CD4-positive, alpha-beta T cell (primary cell): ENCODE data around the gene ZFP1. TPM values are rescaled to one million over a fixed set of nuclear protein-coding genes. Genes with fewer than 3 reads are reported as not detected.

Experiments used
- ATAC-seq: fragments of 200-7000 bp; cut with Tn5 transposase; one replicate; pipeline ENCODE4 v1.10.0; 2022; ENCODE audit warnings: mild to moderate bottlenecking; ENCODE audit not compliant: poor library complexity
- CTCF ChIA-PET: fragments of 350-600 bp; sonication (Branson Sonifier 250); formaldehyde crosslinking; loops from one replicate; lab custom pipeline; 2021; ENCODE audit warnings: antibody characterized with exemption, inconsistent platforms; lab: Charles Lee
- POLR2A ChIA-PET: fragments of 350-600 bp; sonication (Branson Sonifier 250); formaldehyde crosslinking; loops from one replicate; lab custom pipeline; 2021; ENCODE audit warnings: antibody characterized with exemption, inconsistent platforms; lab: Charles Lee
- DNase-seq, 14 experiments: peaks; one replicate each; pipeline ENCODE4 v3.0.0-alpha.2; 2013 to 2020; ENCODE audit warnings: mixed read lengths in 2 of 14
- H3K27ac ChIP-seq, 2 donors: one replicate each; pipeline versions ENCODE4 v1.5.1 to v1.7.0; 2013; ENCODE audit warnings: low read length in 2 of 2, low read depth in 1 of 2, mild to moderate bottlenecking in 1 of 2
- H3K27me3 ChIP-seq, 2 experiments: 1 replicate in 1 of 2; 2 replicates in 1 of 2; pipeline versions ENCODE4 v1.6.1 to v1.7.0; 2013; ENCODE audit warnings: low read length in 2 of 2, control low read depth in 1 of 2, mild to moderate bottlenecking in 1 of 2, moderate library complexity in 1 of 2; ENCODE audit not compliant: insufficient read depth in 2 of 2, control insufficient read depth in 1 of 2
- H3K36me3 ChIP-seq: one replicate; pipeline ENCODE4 v1.6.1; 2013; ENCODE audit warnings: low read length, control low read depth; ENCODE audit not compliant: insufficient read depth
- H3K4me1 ChIP-seq: one replicate; pipeline ENCODE4 v1.6.1; 2013; ENCODE audit warnings: low read length, control low read depth; ENCODE audit not compliant: insufficient read depth
- H3K4me3 ChIP-seq: one replicate; pipeline ENCODE4 v1.5.1; 2013; ENCODE audit warnings: mild to moderate bottlenecking, low read length, moderate library complexity
- H3K9me3 ChIP-seq, 2 experiments: 1 replicate in 1 of 2; 2 replicates in 1 of 2; pipeline versions ENCODE4 v1.6.1 to v1.7.0; 2013; ENCODE audit warnings: low read length in 2 of 2, mild to moderate bottlenecking in 2 of 2, control low read depth in 1 of 2, moderate library complexity in 1 of 2; ENCODE audit not compliant: control insufficient read depth in 1 of 2, insufficient read depth in 1 of 2
- H3K27ac Mint-ChIP-seq: one replicate; pipeline ENCODE4 v1.8.0; 2020; ENCODE audit warnings: mixed read lengths
- H3K27me3 Mint-ChIP-seq: one replicate; pipeline ENCODE4 v1.8.0; 2021; ENCODE audit warnings: mixed read lengths
- H3K36me3 Mint-ChIP-seq: one replicate; pipeline ENCODE4 v1.8.0; 2021; ENCODE audit warnings: low read depth, mixed read lengths
- H3K4me1 Mint-ChIP-seq: one replicate; pipeline ENCODE4 v1.8.0; 2021; ENCODE audit warnings: low read depth, mixed read lengths
- H3K4me3 Mint-ChIP-seq: one replicate; pipeline ENCODE4 v1.8.0; 2020; ENCODE audit warnings: mild to moderate bottlenecking, mixed read lengths
- H3K9me3 Mint-ChIP-seq: one replicate; pipeline ENCODE4 v1.8.0; 2020; ENCODE audit warnings: mixed read lengths
- intact Hi-C, 2 experiments: fragments of 100-400 bp; cut with DNase I in 1 of 2; cut with micrococcal nuclease in 1 of 2; formaldehyde crosslinking; loops; one replicate each; pipeline versions ENCODE4 v1.15.1 to v1.9.0; 2023 to 2025; cut with DNase I, micrococcal nuclease
- total RNA-seq, 174 experiments: library from RNA in 2 of 174; stranded (reverse) in 2 of 174; gene quantifications; one replicate each; pipeline ENCODE4 v1.2.3 and lab custom pipeline; 2021 to 2026
- TF ChIP-seq, protein P1 (sequence below): fragments of 200-600 bp; IDR thresholded peaks from one replicate; pipeline ENCODE4 v1.8.0; 2022; ENCODE audit warnings: antibody characterized with exemption, mild to moderate bottlenecking

Gene ZFP1
- total RNA-seq, 2 experiments from 2014 or later, result 6.2 to 7.5 TPM

DNA sequence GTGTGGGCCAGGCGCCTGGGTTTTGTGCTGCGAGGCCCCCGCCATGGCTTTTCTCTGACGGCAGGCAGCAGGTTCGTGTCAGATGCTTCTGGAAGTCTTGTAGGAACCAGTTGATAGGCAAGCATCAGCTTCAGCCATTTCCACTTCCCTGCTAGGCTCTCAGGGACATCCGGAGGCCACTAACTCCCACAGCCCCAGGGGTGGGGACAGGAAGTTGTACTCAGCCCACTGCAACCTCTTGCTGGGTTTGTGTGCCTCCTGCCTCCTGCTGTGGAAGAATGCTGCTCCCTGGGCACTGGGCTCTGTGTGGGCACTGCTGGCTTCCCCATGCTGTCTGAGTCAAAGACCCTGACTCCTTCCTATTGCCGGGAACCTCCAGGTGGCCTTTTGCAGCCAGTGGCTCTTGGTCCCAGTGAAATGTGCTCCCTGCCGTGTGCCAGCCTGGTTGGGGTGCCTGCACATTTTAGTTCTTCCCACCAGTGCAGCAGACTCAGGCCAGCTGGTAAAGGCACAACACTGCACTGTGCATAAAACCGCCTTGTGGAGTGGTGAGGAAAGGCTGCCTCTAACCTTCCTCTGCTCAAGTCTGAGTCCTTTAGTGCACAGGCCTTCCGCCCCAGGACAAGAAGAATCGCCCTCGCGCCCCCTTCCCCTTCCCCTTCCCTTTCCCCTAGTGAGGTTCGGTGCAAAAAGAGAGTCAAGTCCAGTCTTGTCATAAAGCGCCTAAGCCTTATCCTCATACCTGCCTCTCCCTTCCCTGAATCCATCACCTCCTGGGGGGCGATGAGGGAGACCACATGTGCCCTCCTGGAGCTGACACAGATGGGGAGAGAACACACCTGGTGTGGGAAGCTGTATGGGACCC, 48.4 kb upstream of the ZFP1 start:
- peak; percentile 30 for ATAC-seq
- H3K4me3 ChIP-seq, result no peak overlapping the region
- Mint-ChIP-seq H3K9me3 (no peaks in the 10 kb centered on the region), H3K27ac (peak overlapping the region; percentile 85), H3K27me3 (no peaks in the 10 kb centered on the region), H3K4me3 (peak overlapping the region; percentile 50), H3K4me1 (peaks cover 52% of the 10 kb centered on the region), H3K36me3 (no peaks in the 10 kb centered on the region)
- CTCF ChIA-PET, result interaction anchor here (1.8 to 4.3 kb wide), 2 partner anchors 11 to 88 kb away, joined by 4 to 35 read pairs; no protein-coding TSS in a partner anchor
- POLR2A ChIA-PET, result interaction anchor here (0.6 to 6.2 kb wide), 6 partner anchors 10 to 115 kb away, joined by 3 to 35 read pairs (median 6); partner anchors contain the start of genes WDR59 and ZNRF1
- H3K27ac ChIP-seq, result peak overlapping the region; percentile 66
- no peaks in the 10 kb centered on the region for H3K9me3 ChIP-seq
- TF ChIP-seq, protein P1, sequence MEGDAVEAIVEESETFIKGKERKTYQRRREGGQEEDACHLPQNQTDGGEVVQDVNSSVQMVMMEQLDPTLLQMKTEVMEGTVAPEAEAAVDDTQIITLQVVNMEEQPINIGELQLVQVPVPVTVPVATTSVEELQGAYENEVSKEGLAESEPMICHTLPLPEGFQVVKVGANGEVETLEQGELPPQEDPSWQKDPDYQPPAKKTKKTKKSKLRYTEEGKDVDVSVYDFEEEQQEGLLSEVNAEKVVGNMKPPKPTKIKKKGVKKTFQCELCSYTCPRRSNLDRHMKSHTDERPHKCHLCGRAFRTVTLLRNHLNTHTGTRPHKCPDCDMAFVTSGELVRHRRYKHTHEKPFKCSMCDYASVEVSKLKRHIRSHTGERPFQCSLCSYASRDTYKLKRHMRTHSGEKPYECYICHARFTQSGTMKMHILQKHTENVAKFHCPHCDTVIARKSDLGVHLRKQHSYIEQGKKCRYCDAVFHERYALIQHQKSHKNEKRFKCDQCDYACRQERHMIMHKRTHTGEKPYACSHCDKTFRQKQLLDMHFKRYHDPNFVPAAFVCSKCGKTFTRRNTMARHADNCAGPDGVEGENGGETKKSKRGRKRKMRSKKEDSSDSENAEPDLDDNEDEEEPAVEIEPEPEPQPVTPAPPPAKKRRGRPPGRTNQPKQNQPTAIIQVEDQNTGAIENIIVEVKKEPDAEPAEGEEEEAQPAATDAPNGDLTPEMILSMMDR, result no peak
- H3K4me1 ChIP-seq, result peaks cover 46% of the 10 kb centered on the region
- intact Hi-C loops, result loop anchor here in 1 of 2 experiments (1.0 kb wide), 1 partner anchor 25 kb away; no protein-coding TSS in a partner anchor
- no peaks in the 10 kb centered on the region for H3K36me3 ChIP-seq
- DNase-seq, result peak in 10 of 14 experiments; percentile 20 to 77 (median 44)
- H3K27me3 ChIP-seq, result no peaks in the 10 kb centered on the region

DNA sequence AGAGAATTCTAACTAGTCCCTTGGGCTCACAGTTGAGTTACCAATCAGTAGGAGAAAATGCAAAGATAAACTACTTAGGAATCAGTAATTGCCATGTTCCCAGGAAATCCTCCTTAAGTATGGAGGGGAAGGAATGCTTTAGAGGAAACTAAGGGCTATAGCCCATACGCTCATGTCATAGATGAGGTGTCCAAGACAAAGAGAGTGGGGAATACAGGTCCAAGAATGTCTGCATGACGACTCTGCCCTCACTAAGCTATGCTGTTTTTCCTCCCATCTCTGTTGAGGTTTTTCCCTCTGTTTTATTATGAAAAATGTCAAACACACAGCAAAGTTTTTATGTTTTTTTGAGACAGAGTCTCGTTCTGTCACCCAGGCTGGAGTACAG, 47.7 kb upstream of the ZFP1 start:
- CTCF ChIA-PET, result interaction anchor here (4.3 kb wide), 1 partner anchor 10 kb away, joined by 35 read pairs; no protein-coding TSS in a partner anchor
- Mint-ChIP-seq H3K4me1 (peaks cover 56% of the 10 kb centered on the region), H3K36me3 (no peaks in the 10 kb centered on the region), H3K9me3 (no peaks in the 10 kb centered on the region), H3K27ac (peak overlapping the region; percentile 85), H3K27me3 (no peaks in the 10 kb centered on the region), H3K4me3 (peak overlapping the region; percentile 50)
- peaks cover 52% of the 10 kb centered on the region for H3K4me1 ChIP-seq
- TF ChIP-seq, protein P1, result no peak
- H3K27me3 ChIP-seq, result no peaks in the 10 kb centered on the region
- no peaks in the 10 kb centered on the region for H3K36me3 ChIP-seq
- intact Hi-C loops, result loop anchor here in 1 of 2 experiments (1.0 kb wide), 1 partner anchor 25 kb away; no protein-coding TSS in a partner anchor
- DNase-seq, result no peak
- peak overlapping the region; percentile 66 for H3K27ac ChIP-seq
- H3K4me3 ChIP-seq, result no peak overlapping the region
- POLR2A ChIA-PET, result interaction anchor here (1.1 to 6.2 kb wide), 2 partner anchors 9 to 36 kb away, joined by 3 to 35 read pairs; no protein-coding TSS in a partner anchor
- H3K9me3 ChIP-seq, result no peaks in the 10 kb centered on the region
- no peak for ATAC-seq

DNA sequence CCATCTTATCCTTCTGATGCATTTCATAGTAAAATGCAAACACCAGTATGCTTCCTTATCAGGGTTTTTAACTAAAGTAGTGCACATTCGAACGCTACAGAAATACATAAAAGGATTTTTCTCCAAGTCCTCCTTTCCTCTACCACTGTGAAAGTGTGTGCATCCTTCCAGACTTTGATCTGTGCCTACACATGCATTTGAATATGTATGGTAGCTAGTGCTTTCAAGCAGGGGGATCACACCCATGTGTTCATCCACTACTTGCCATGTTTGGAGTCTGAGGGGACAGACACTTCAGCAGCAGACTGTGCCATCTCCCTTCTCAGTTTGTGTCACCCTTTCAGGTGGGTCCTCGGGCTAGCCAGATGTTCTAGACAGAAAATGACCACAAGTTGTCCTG, 46.7 kb upstream of the ZFP1 start:
- ATAC-seq, result no peak
- TF ChIP-seq, protein P1, result no peak
- H3K9me3 ChIP-seq, result no peaks in the 10 kb centered on the region
- Mint-ChIP-seq H3K4me1 (peaks cover 64% of the 10 kb centered on the region), H3K4me3 (no peak overlapping the region), H3K9me3 (no peaks in the 10 kb centered on the region), H3K27ac (peak overlapping the region; percentile 5), H3K36me3 (no peaks in the 10 kb centered on the region), H3K27me3 (no peaks in the 10 kb centered on the region)
- no peak overlapping the region for H3K27ac ChIP-seq
- no peak for DNase-seq
- H3K4me3 ChIP-seq, result no peak overlapping the region
- ChIA-PET POLR2A (interaction anchor here (0.5 to 6.2 kb wide), 3 partner anchors 8 to 208 kb away, joined by 3 to 35 read pairs (median 3); partner anchors contain the start of gene ZNRF1), CTCF (interaction anchor here (1.5 kb wide), 1 partner anchor 10 kb away, joined by 6 read pairs; no protein-coding TSS in a partner anchor)
- H3K4me1 ChIP-seq, result peaks cover 62% of the 10 kb centered on the region
- intact Hi-C loops, result no loop called here
- no peaks in the 10 kb centered on the region for H3K36me3 ChIP-seq
- no peaks in the 10 kb centered on the region for H3K27me3 ChIP-seq
